ENCODE measurements around the gene HAAO. TPM values are rescaled to one million over a fixed set of nuclear protein-coding genes. Genes with fewer than 3 reads are reported as not detected.

Gene HAAO
- total RNA-seq, 2 experiments from 2014 or later: not detected

GRCh38 chr2:42804338-42804737 lies 12.0 kb upstream of the HAAO start:
- ChIA-PET CTCF (no interaction called here), POLR2A (no interaction called here)
- H3K4me1 Mint-ChIP-seq (ENCODE audit: low read depth): peaks cover 13% of the 10 kb centered on the region
- H3K27ac Mint-ChIP-seq: no peak overlapping the region
- Histone ChIP-seq H3K4me3 (ENCODE audit: low read length) (no peak overlapping the region), H3K36me3 (ENCODE audit: insufficient read depth, low read length) (no peaks in the 10 kb centered on the region), H3K27me3 (ENCODE audit: control insufficient read depth in 1 of 2, insufficient read depth in 2 of 2, low read length in 2 of 2) (no peaks in the 10 kb centered on the region), H3K4me1 (ENCODE audit: insufficient read depth, low read length) (peaks cover 7% of the 10 kb centered on the region), H3K27ac (ENCODE audit: low read depth in 1 of 2, low read length in 2 of 2) (no peak overlapping the region), H3K9me3 (ENCODE audit: control insufficient read depth in 1 of 2, insufficient read depth in 1 of 2, low read length in 2 of 2) (no peaks in the 10 kb centered on the region)
- peak in 1 of 14 experiments; percentile 16 for DNase-seq
- no peaks in the 10 kb centered on the region for H3K9me3 Mint-ChIP-seq
- no peak overlapping the region for H3K4me3 Mint-ChIP-seq
- no peak for TF ChIP-seq CTCF (IDR thresholded peaks at IDR 0.05)
- intact Hi-C loops (cut with DNase I, micrococcal nuclease): loop anchor here in 1 of 2 experiments (10.0 kb wide), 3 partner anchors 310 to 1560 kb away; partner anchors contain the start of genes CAMKMT, KCNG3 and PREPL
- peaks cover 17% of the 10 kb centered on the region for H3K27me3 Mint-ChIP-seq
- H3K36me3 Mint-ChIP-seq (ENCODE audit: low read depth): peaks cover 5% of the 10 kb centered on the region
- no peak for ATAC-seq (ENCODE audit: poor library complexity)

- no peaks in the 10 kb centered on the region for H3K9me3 Mint-ChIP-seq
- no peak overlapping the region for H3K4me3 Mint-ChIP-seq
- Histone ChIP-seq H3K36me3 (ENCODE audit: insufficient read depth, low read length) (no peaks in the 10 kb centered on the region), H3K27me3 (ENCODE audit: control insufficient read depth in 1 of 2, insufficient read depth in 2 of 2, low read length in 2 of 2) (no peaks in the 10 kb centered on the region), H3K9me3 (ENCODE audit: control insufficient read depth in 1 of 2, insufficient read depth in 1 of 2, low read length in 2 of 2) (no peaks in the 10 kb centered on the region), H3K4me3 (ENCODE audit: low read length) (no peak overlapping the region), H3K4me1 (ENCODE audit: insufficient read depth, low read length) (no peaks in the 10 kb centered on the region), H3K27ac (ENCODE audit: low read depth in 1 of 2, low read length in 2 of 2) (no peak overlapping the region)
- no peak overlapping the region for H3K27ac Mint-ChIP-seq
- no peak for ATAC-seq (ENCODE audit: poor library complexity)
- peaks cover 17% of the 10 kb centered on the region for H3K27me3 Mint-ChIP-seq
- peaks cover 8% of the 10 kb centered on the region for H3K4me1 Mint-ChIP-seq (ENCODE audit: low read depth)
- no peaks in the 10 kb centered on the region for H3K36me3 Mint-ChIP-seq (ENCODE audit: low read depth)
- no peak for DNase-seq
- ChIA-PET CTCF (no interaction called here), POLR2A (no interaction called here)
- TF ChIP-seq CTCF (IDR thresholded peaks at IDR 0.05): no peak
- intact Hi-C loops (cut with DNase I, micrococcal nuclease): loop anchor here in 1 of 2 experiments (10.0 kb wide), 3 partner anchors 307 to 1563 kb away; partner anchors contain the start of genes CAMKMT, KCNG3 and PREPL
Observed at GRCh38 chr2:42802150-42802549, 9.8 kb upstream of the HAAO start.

DNA sequence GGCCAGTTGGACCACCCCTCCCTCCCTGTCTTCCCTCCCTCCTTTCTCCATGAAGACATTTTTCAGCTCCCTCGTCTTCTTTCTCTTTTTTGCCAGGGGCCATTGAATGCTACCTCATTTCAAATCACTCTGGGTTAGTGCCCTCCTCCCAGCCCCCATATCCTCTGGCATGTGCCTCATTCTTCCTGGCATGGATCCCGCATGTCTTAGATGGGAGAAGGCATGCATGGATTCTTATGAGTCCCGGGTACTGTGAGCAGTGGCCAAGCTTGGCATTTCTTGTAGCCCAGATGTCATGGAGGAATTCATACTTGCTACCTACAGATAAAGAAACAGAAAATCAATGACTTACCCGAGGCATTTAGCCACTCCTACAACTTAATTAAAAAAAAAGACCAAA lies 9.0 kb upstream of the HAAO start:
- no peak for TF ChIP-seq CTCF (IDR thresholded peaks at IDR 0.05)
- ChIA-PET POLR2A (interaction anchor here (1.5 kb wide), 1 partner anchor 9 kb away, joined by 26 read pairs; no protein-coding TSS in a partner anchor), CTCF (no interaction called here)
- Mint-ChIP-seq H3K9me3 (no peaks in the 10 kb centered on the region), H3K36me3 (ENCODE audit: low read depth) (no peaks in the 10 kb centered on the region), H3K27me3 (peaks cover 17% of the 10 kb centered on the region), H3K27ac (no peak overlapping the region), H3K4me3 (no peak overlapping the region), H3K4me1 (ENCODE audit: low read depth) (peaks cover 8% of the 10 kb centered on the region)
- Histone ChIP-seq H3K4me3 (ENCODE audit: low read length) (no peak overlapping the region), H3K4me1 (ENCODE audit: insufficient read depth, low read length) (no peaks in the 10 kb centered on the region), H3K27ac (ENCODE audit: low read depth in 1 of 2, low read length in 2 of 2) (no peak overlapping the region), H3K27me3 (ENCODE audit: control insufficient read depth in 1 of 2, insufficient read depth in 2 of 2, low read length in 2 of 2) (no peaks in the 10 kb centered on the region), H3K9me3 (ENCODE audit: control insufficient read depth in 1 of 2, insufficient read depth in 1 of 2, low read length in 2 of 2) (no peaks in the 10 kb centered on the region), H3K36me3 (ENCODE audit: insufficient read depth, low read length) (no peaks in the 10 kb centered on the region)
- intact Hi-C loops (cut with DNase I, micrococcal nuclease): loop anchor here in 1 of 2 experiments (10.0 kb wide), 3 partner anchors 307 to 1563 kb away; partner anchors contain the start of genes CAMKMT, KCNG3 and PREPL
- DNase-seq (no peak), ATAC-seq (ENCODE audit: poor library complexity) (no peak)

Data from CD4-positive, alpha-beta T cell (primary cell).